Lower lobe of right lung (tissue), 2 donors: ENCODE data around the gene FBXO10. TPM values are rescaled to one million over a fixed set of nuclear protein-coding genes. Genes with fewer than 3 reads are reported as not detected.

Experiments
- ATAC-seq, 2 donors: fragments of 200-7000 bp; cut with Tn5 transposase; one replicate each; pipeline ENCODE4 v1.9.1; 2020 to 2022; ENCODE audit warnings: mild to moderate bottlenecking in 2 of 2, moderate library complexity in 2 of 2
- DNase-seq: peaks from one replicate; pipeline ENCODE4 v3.0.0-alpha.2; 2020
- H3K27ac ChIP-seq: fragments of 200-600 bp; one replicate; pipeline ENCODE4 v1.8.0; 2022
- H3K27me3 ChIP-seq: fragments of 200-600 bp; one replicate; pipeline ENCODE4 v1.8.0; 2022; ENCODE audit warnings: low read depth
- H3K36me3 ChIP-seq: fragments of 200-600 bp; one replicate; pipeline ENCODE4 v1.8.0; 2022; ENCODE audit warnings: mild to moderate bottlenecking
- H3K4me1 ChIP-seq: fragments of 200-600 bp; one replicate; pipeline ENCODE4 v1.8.0; 2022
- H3K4me3 ChIP-seq: fragments of 200-600 bp; one replicate; pipeline ENCODE4 v1.8.0; 2022; ENCODE audit warnings: mild to moderate bottlenecking
- H3K9me3 ChIP-seq: fragments of 200-600 bp; one replicate; pipeline ENCODE4 v1.8.0; 2022
- CTCF ChIP-seq: fragments of 200-600 bp; IDR thresholded peaks from one replicate; pipeline ENCODE4 v1.8.0; 2022; ENCODE audit warnings: antibody characterized with exemption, mild to moderate bottlenecking
- intact Hi-C: fragments of 100-400 bp; cut with DNase I; formaldehyde crosslinking; loops from one replicate; pipeline ENCODE4 v1.11.0; 2022
- total RNA-seq: library from RNA; stranded (reverse); fragmentation: NEBNext Ultra II Directional; extraction: Animal tissue kit (Norgen Biotek cat#: 25700); gene quantifications from one replicate; pipeline ENCODE4 v1.2.1, GENCODE V29; 2021
- donor health status: DM: no; HTN: yes; CAD: no; lungs with severe emphysema.

The FBXO10 gene
- total RNA-seq, 1 donor from 2014 or later: 10.2 TPM

GRCh38 chr9:37508135-37508833 is 67.9 kb downstream of the FBXO10 start:
- Histone ChIP-seq H3K27me3 (no peaks in the 10 kb centered on the region), H3K4me3 (no peak overlapping the region), H3K9me3 (no peaks in the 10 kb centered on the region), H3K36me3 (peaks cover 30% of the 10 kb centered on the region), H3K4me1 (no peaks in the 10 kb centered on the region), H3K27ac (no peak overlapping the region)
- intact Hi-C loops: no loop called here
- TF ChIP-seq CTCF: no peak
- DNase-seq: peak; percentile 56
- ATAC-seq: peak; percentile 68 to 82

DNA sequence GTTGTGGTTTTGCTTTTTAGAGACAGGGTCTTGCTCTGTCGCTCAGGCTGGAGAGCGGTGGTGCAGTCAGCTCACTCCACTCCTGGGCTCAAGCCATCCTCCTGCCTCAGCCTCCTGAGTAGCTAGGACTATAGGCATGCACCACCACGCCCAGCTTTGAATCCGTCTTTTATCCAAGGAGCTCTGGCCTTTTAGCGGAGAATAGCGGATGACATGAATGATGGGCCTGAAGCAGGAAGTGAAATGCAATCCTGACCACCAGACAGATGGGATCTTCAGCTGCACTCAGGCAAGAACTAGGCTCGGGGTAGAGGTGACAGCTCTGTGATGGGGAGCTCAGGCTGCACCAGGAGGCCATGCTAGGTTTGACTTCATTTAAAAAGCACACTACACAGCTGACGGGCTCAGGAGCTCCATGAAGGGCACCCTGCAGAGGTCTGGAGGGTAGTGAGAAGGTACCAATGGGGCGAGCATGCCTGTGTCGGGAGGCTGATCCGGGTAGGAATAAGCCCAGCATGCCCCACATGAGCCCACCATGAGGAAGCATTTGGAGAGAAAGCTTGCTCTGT is 68.5 kb downstream of the FBXO10 start:
- no peak overlapping the region for H3K27ac ChIP-seq
- no peaks in the 10 kb centered on the region for H3K27me3 ChIP-seq
- TF ChIP-seq CTCF: no peak
- intact Hi-C loops: no loop called here
- no peak for DNase-seq
- H3K4me1 ChIP-seq: no peaks in the 10 kb centered on the region
- H3K36me3 ChIP-seq: peaks cover 36% of the 10 kb centered on the region
- no peak overlapping the region for H3K4me3 ChIP-seq
- ATAC-seq: no peak
- H3K9me3 ChIP-seq: no peaks in the 10 kb centered on the region

- H3K36me3 ChIP-seq: peaks cover 57% of the 10 kb centered on the region
- H3K4me1 ChIP-seq: no peaks in the 10 kb centered on the region
- TF ChIP-seq CTCF: no peak
- no peaks in the 10 kb centered on the region for H3K27me3 ChIP-seq
- intact Hi-C loops: no loop called here
- ATAC-seq (no peak), DNase-seq (no peak)
- H3K27ac ChIP-seq: no peak overlapping the region
- peak overlapping the region; percentile 2 for H3K4me3 ChIP-seq
- H3K9me3 ChIP-seq: no peaks in the 10 kb centered on the region
Observed at GRCh38 chr9:37504605-37505004, 71.6 kb downstream of the FBXO10 start.

DNA sequence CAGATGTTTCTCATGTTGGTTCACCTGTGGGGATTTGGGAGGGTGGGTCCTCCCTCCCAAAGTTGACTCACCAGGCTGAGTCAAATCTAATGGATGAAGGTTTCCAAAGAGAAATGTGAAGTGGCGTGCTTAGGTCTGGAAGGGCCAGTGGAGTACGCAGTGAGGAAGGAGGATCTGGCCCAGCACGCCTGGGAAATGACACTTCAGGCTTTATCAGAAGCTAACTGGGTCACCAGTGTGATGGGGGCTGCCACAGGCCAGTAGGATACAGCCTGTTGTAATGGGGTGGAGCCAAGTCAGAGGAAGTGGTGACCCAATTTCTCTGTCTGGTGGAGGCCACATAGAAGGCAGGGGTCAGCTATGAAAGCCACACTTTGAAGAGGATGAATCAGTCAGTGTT is 72.4 kb downstream of the FBXO10 start:
- intact Hi-C loops: no loop called here
- no peak overlapping the region for H3K27ac ChIP-seq
- H3K9me3 ChIP-seq: no peaks in the 10 kb centered on the region
- no peaks in the 10 kb centered on the region for H3K4me1 ChIP-seq
- no peak for TF ChIP-seq CTCF
- H3K27me3 ChIP-seq: no peaks in the 10 kb centered on the region
- peak; percentile 68 for DNase-seq
- H3K4me3 ChIP-seq: no peak overlapping the region
- H3K36me3 ChIP-seq: peaks cover 62% of the 10 kb centered on the region
- peak; percentile 74 to 81 for ATAC-seq

- Histone ChIP-seq H3K4me1 (no peaks in the 10 kb centered on the region), H3K4me3 (no peak overlapping the region), H3K9me3 (no peaks in the 10 kb centered on the region), H3K27me3 (no peaks in the 10 kb centered on the region), H3K36me3 (peaks cover 73% of the 10 kb centered on the region), H3K27ac (no peak overlapping the region)
- TF ChIP-seq CTCF: no peak
- DNase-seq (no peak), ATAC-seq (no peak)
- intact Hi-C loops: no loop called here
Observed at GRCh38 chr9:37501957-37502596, 74.1 kb downstream of the FBXO10 start.
